H1 (cell line): Measurements from ENCODE around the gene ELMO1. TPM values are rescaled to one million over a fixed set of nuclear protein-coding genes. Genes with fewer than 3 reads are reported as not detected.

Experiments used
- CTCF ChIA-PET: fragments of 300-600 bp; sonication (Branson Sonifier 250); formaldehyde crosslinking; loops from one replicate; lab custom pipeline; 2021; ENCODE audit not compliant: partially characterized antibody; lab: Charles Lee
- POLR2A ChIA-PET: fragments of 300-600 bp; sonication (Branson Sonifier 250); formaldehyde crosslinking; loops from one replicate; lab custom pipeline; 2021; ENCODE audit warnings: inconsistent platforms; ENCODE audit not compliant: partially characterized antibody; lab: Charles Lee
- DNase-seq, 2 experiments: peaks; one replicate each; pipeline versions ENCODE4 v3.0.0 to v3.0.0-alpha.2; 2010 to 2022; ENCODE audit warnings: low spot score in 2 of 2, low read depth in 1 of 2, mixed read lengths in 1 of 2
- FAIRE-seq: peaks from 2 replicates; lab custom pipeline; 2011; peaks lifted over from hg19 to GRCh38; lab: Jason Lieb, UNC
- H2AFZ ChIP-seq: 2 replicates; pipeline ENCODE4 v1.8.1; 2012; ENCODE audit warnings: low read length, inconsistent platforms
- H2AK5ac ChIP-seq: 2 replicates; pipeline ENCODE4 v1.6.1; 2013; ENCODE audit warnings: low read depth, low read length
- H2BK120ac ChIP-seq: replicated peaks from 2 replicates; pipeline ENCODE3; 2013; ENCODE audit warnings: low read depth, low read length, inconsistent platforms
- H2BK12ac ChIP-seq: 2 replicates; pipeline ENCODE4 v1.6.1; 2013; ENCODE audit warnings: low read depth, low read length
- H2BK15ac ChIP-seq: 2 replicates; pipeline ENCODE4 v1.6.1; 2013; ENCODE audit warnings: low read length
- H2BK20ac ChIP-seq: 2 replicates; pipeline ENCODE4 v1.6.1; 2013; ENCODE audit warnings: low read length
- H2BK5ac ChIP-seq: 2 replicates; pipeline ENCODE4 v1.6.1; 2013; ENCODE audit warnings: low read depth, low read length
- H3K14ac ChIP-seq: 2 replicates; pipeline ENCODE4 v1.6.1; 2013; ENCODE audit warnings: inconsistent platforms; ENCODE audit not compliant: insufficient read length
- H3K18ac ChIP-seq: 2 replicates; pipeline ENCODE4 v1.6.1; 2013; ENCODE audit warnings: low read length; ENCODE audit errors: extremely low read depth
- H3K23ac ChIP-seq: 2 replicates; pipeline ENCODE4 v1.6.1; 2013; ENCODE audit warnings: inconsistent platforms; ENCODE audit not compliant: insufficient read length
- H3K23me2 ChIP-seq: 2 replicates; pipeline ENCODE4 v1.6.1; 2013; ENCODE audit warnings: low read depth, low read length
- H3K27ac ChIP-seq: 2 replicates; pipeline ENCODE4 v1.6.1; 2011; ENCODE audit warnings: low read depth, low read length, inconsistent platforms
- H3K27me3 ChIP-seq, 4 experiments: replicated peaks in 1 of 4; 1 replicate in 1 of 4; 2 replicates in 3 of 4; pipeline versions ENCODE4 v1.6.1 to v1.8.1; 2011 to 2013; ENCODE audit warnings: low read length in 3 of 4, mild to moderate bottlenecking in 3 of 4, inconsistent platforms in 2 of 4, mixed read lengths in 2 of 4, moderate library complexity in 1 of 4; ENCODE audit not compliant: control insufficient read depth in 3 of 4, insufficient read depth in 3 of 4; ENCODE audit errors: extremely low read depth in 1 of 4
- H3K36me3 ChIP-seq, 4 experiments: 2 replicates each; pipeline versions ENCODE4 v1.6.1 to v1.8.1; 2011 to 2013; ENCODE audit warnings: mild to moderate bottlenecking in 4 of 4, low read length in 3 of 4, moderate library complexity in 2 of 4, control low read depth in 1 of 4, inconsistent platforms in 1 of 4; ENCODE audit not compliant: insufficient read depth in 4 of 4, control insufficient read depth in 2 of 4
- H3K4ac ChIP-seq: replicated peaks from 2 replicates; pipeline ENCODE3; 2013; ENCODE audit warnings: low read length, low read depth, mixed read lengths, inconsistent platforms; ENCODE audit not compliant: insufficient read length
- H3K4me1 ChIP-seq, 4 experiments: replicated peaks in 1 of 4; 1 replicate in 1 of 4; 2 replicates in 3 of 4; pipeline versions ENCODE4 v1.6.1 to v1.8.1; 2011 to 2013; ENCODE audit warnings: low read length in 3 of 4, inconsistent platforms in 2 of 4, mixed read lengths in 1 of 4; ENCODE audit not compliant: insufficient read depth in 4 of 4, control insufficient read depth in 3 of 4
- H3K4me2 ChIP-seq, 2 experiments: 2 replicates each; pipeline versions ENCODE4 v1.6.1 to v1.8.1; 2011 to 2013; ENCODE audit warnings: low read depth in 2 of 2, low read length in 2 of 2, control low read depth in 1 of 2, inconsistent platforms in 1 of 2, mild to moderate bottlenecking in 1 of 2; ENCODE audit not compliant: insufficient read depth in 1 of 2
- H3K4me3 ChIP-seq, 4 experiments: fragments of 200-600, 300-600 bp in 1 of 4; sonication (generic), shearing (Covaris generic), sonication (Bioruptor Twin) in 1 of 4; 2 replicates each; pipeline versions ENCODE4 v1.5.1 to v1.8.1; 2011 to 2016; ENCODE audit warnings: low read length in 4 of 4, low read depth in 3 of 4, control low read depth in 2 of 4, inconsistent platforms in 2 of 4, mild to moderate bottlenecking in 2 of 4, mixed read lengths in 1 of 4, moderate library complexity in 1 of 4; ENCODE audit not compliant: insufficient read depth in 2 of 4; ENCODE audit errors: extremely low read depth in 1 of 4
- H3K56ac ChIP-seq: replicated peaks from 2 replicates; pipeline ENCODE3; 2013; ENCODE audit warnings: low read depth, mild to moderate bottlenecking, mixed read lengths, low read length, inconsistent platforms; ENCODE audit not compliant: insufficient read length
- H3K79me1 ChIP-seq: 2 replicates; pipeline ENCODE4 v1.6.1; 2013; ENCODE audit warnings: low read depth, low read length, control low read depth
- H3K79me2 ChIP-seq, 2 experiments: 2 replicates each; pipeline versions ENCODE4 v1.6.1 to v1.8.1; 2012 to 2013; ENCODE audit warnings: low read length in 2 of 2, mild to moderate bottlenecking in 2 of 2, inconsistent platforms in 1 of 2; ENCODE audit not compliant: insufficient read depth in 2 of 2, control insufficient read depth in 1 of 2
- H3K9ac ChIP-seq, 4 experiments: replicated peaks in 1 of 4; 1 replicate in 1 of 4; 2 replicates in 3 of 4; pipeline versions ENCODE4 v1.6.1 to v1.8.1; 2011 to 2013; ENCODE audit warnings: low read depth in 3 of 4, low read length in 3 of 4, control low read depth in 2 of 4, mild to moderate bottlenecking in 2 of 4, moderate library complexity in 2 of 4, inconsistent platforms in 1 of 4; ENCODE audit errors: extremely low read depth in 1 of 4
- H3K9me3 ChIP-seq, 2 experiments: 2 replicates each; pipeline versions ENCODE4 v1.6.1 to v1.8.1; 2012 to 2013; ENCODE audit warnings: mild to moderate bottlenecking in 2 of 2, moderate library complexity in 2 of 2, control low read depth in 1 of 2, inconsistent platforms in 1 of 2, low read depth in 1 of 2, low read length in 1 of 2, mixed read lengths in 1 of 2; ENCODE audit not compliant: insufficient read depth in 2 of 2
- H4K20me1 ChIP-seq, 2 experiments: replicated peaks in 1 of 2; 2 replicates each; pipeline versions ENCODE3 to v1.8.1; 2011 to 2013; ENCODE audit warnings: inconsistent platforms in 2 of 2, low read length in 2 of 2, mild to moderate bottlenecking in 1 of 2; ENCODE audit not compliant: insufficient read depth in 2 of 2, control insufficient read depth in 1 of 2
- H4K5ac ChIP-seq: 2 replicates; pipeline ENCODE4 v1.6.1; 2013; ENCODE audit warnings: low read length, low read depth, mixed read lengths, inconsistent platforms; ENCODE audit not compliant: insufficient read length
- H4K8ac ChIP-seq: 2 replicates; pipeline ENCODE4 v1.8.0; 2013; ENCODE audit warnings: mild to moderate bottlenecking, moderate library complexity, low read length, inconsistent platforms; ENCODE audit not compliant: insufficient read depth; ENCODE audit errors: extremely low read depth
- H4K91ac ChIP-seq: replicated peaks from 2 replicates; pipeline ENCODE3; 2013; ENCODE audit warnings: low read length, mixed read lengths, inconsistent platforms; ENCODE audit not compliant: insufficient read length
- CTBP2 ChIP-seq: IDR thresholded peaks from 2 replicates; pipeline ENCODE4 v1.7.0; 2011; ENCODE audit warnings: borderline replicate concordance, mild to moderate bottlenecking, moderate library complexity, mixed read lengths, low read length; ENCODE audit not compliant: insufficient read depth, insufficient read length
- FOSL1 ChIP-seq: IDR thresholded peaks from 2 replicates; pipeline ENCODE4 v1.6.1; 2011; ENCODE audit warnings: mild to moderate bottlenecking, low read depth, low read length, moderate library complexity; ENCODE audit not compliant: insufficient read depth
- KDM5A ChIP-seq: fragments of 200-600 bp; IDR thresholded peaks from 2 replicates; pipeline ENCODE4 v1.7.1; 2012; ENCODE audit warnings: mild to moderate bottlenecking, low read length, inconsistent platforms, mixed read lengths
- SIX5 ChIP-seq: IDR thresholded peaks from 2 replicates; pipeline ENCODE4 v1.6.1; 2011; ENCODE audit warnings: mild to moderate bottlenecking, low read depth, low read length
- SP4 ChIP-seq: IDR thresholded peaks from 2 replicates; pipeline ENCODE4 v1.6.1; 2012; ENCODE audit warnings: low read length, inconsistent platforms
- TEAD4 ChIP-seq: IDR thresholded peaks from 2 replicates; pipeline ENCODE4 v1.6.1; 2012; ENCODE audit warnings: low read depth, low read length, inconsistent platforms, mixed read lengths
- ZNF274 ChIP-seq: IDR thresholded peaks from 2 replicates; pipeline ENCODE4 v1.7.0; 2012; ENCODE audit warnings: low read length, borderline replicate concordance; ENCODE audit errors: extremely low read depth
- WGBS, 2 experiments: shearing (Covaris generic) in 1 of 2; methylation state at CpG; one replicate each; pipeline versions ENCODE4 v1.1.6 to v1.1.7; 2013 to 2015; ENCODE audit warnings: low lambda C conversion rate in 2 of 2, mixed read lengths in 2 of 2, inconsistent platforms in 1 of 2, low coverage in 1 of 2, missing lambda C conversion rate in 1 of 2; ENCODE audit not compliant: insufficient replicate concordance in 2 of 2, insufficient coverage in 1 of 2, insufficient read length in 1 of 2; ENCODE audit errors: extremely low coverage in 1 of 2, missing lambda C conversion rate in 1 of 2; 5-methylcytosine and 5-hydroxymethylcytosine counted together
- polyA plus RNA-seq, 7 experiments: library from polyadenylated mRNA; depleted of rRNA in 3 of 7; stranded (reverse) in 5 of 7; unstranded in 2 of 7; fragments of >200 nt in 5 of 7; fragments of 200-250 nt in 2 of 7; gene quantifications; 1 replicate in 5 of 7; 2 replicates in 1 of 7; 4 replicates in 1 of 7; pipeline versions ENCODE4 v1.2.1 to v1.2.3, GENCODE V29; 2011 to 2013; ENCODE audit warnings: missing spikeins in 2 of 7, mixed read lengths in 2 of 7
- total RNA-seq: library from RNA; stranded (reverse); fragmentation: NEBNext Ultra II Directional; extraction: Animal tissue kit (Norgen Biotek cat#: 25700); gene quantifications from 2 replicates; pipeline ENCODE4 v1.2.1, GENCODE V29; 2021
- TF ChIP-seq, protein P1 (sequence below): IDR thresholded peaks from 2 replicates; pipeline ENCODE4 v1.6.1; 2011; ENCODE audit warnings: low read length, improper control_type of control experiment

Gene ELMO1
- total and polyA plus RNA-seq, 2 of the 8 experiments (the other 6 are each of a cell fraction or from before 2014, with no cell fraction given): 18.4 to 21.0 TPM

DNA sequence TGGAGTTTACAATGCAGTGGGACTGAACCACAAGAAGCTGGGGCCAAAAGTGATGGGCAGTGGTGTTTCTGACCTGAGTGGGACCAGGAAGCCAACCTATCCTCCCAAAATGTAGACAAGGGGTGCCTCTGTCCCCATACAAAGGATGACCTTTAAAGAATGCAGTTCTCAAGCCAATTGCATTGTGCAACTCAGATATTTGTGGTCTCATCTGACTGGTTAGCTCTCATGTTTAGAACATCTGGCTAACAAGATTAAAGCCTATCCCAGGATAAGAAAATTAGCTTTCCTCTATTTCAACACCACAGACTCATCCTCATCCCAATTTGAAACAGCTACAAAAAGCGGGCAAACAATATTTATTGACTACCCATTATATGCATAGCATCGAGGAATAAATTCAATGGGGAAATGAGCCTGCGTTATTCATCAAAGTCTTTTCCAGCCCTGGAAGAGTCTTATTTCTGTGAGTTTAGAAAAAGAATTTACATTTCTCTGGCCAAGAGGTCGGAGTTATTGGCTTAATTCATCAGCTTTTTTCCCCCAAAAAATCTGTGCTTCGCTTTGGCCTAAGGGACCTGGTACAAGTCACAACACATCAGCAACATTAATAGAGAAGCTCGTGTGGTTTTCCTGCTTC lies 26.7 kb downstream of the ELMO1 start:
- Histone ChIP-seq H3K27me3 (no peaks in the 10 kb centered on the region), H3K4me1 (0 out of 7 replicates have a peak, but pooled peaks cover 0 to under 1% (median 0%) of the 10 kb centered on the region in 4 experiments), H3K4ac (no peak overlapping the region), H3K9ac (no peak overlapping the region), H3K18ac (no peak overlapping the region), H2AK5ac (no peak overlapping the region), H3K4me3 (no peak overlapping the region), H3K79me2 (peaks cover 0 to 3% of the 10 kb centered on the region in 2 experiments; a peak in 1 of 4 replicates), H3K36me3 (no peaks in the 10 kb centered on the region; a peak in 1 of 8 replicates), H2BK15ac (no peak overlapping the region), H3K23me2 (no peaks in the 10 kb centered on the region), H3K56ac (no peak overlapping the region), H2AFZ (no peak overlapping the region), H2BK120ac (no peak overlapping the region), H3K79me1 (no peaks in the 10 kb centered on the region), H3K27ac (no peak overlapping the region), H3K23ac (no peak overlapping the region), H2BK20ac (no peak overlapping the region), H4K20me1 (peaks cover 0 to 1% of the 10 kb centered on the region in 2 experiments), H4K8ac (no peak overlapping the region), H4K91ac (no peak overlapping the region), H4K5ac (no peak overlapping the region), H2BK5ac (no peak overlapping the region), H3K4me2 (no peak overlapping the region), H2BK12ac (no peak overlapping the region), H3K14ac (no peak overlapping the region), H3K9me3 (no peaks in the 10 kb centered on the region)
- FAIRE-seq (no peak), DNase-seq (no peak)
- CTCF ChIA-PET: interaction anchor here (1.3 to 2.0 kb wide), 3 partner anchors 9 to 105 kb away, joined by 3 to 4 read pairs (median 4); no protein-coding TSS in a partner anchor
- POLR2A ChIA-PET: interaction anchor here (1.0 kb wide), 1 partner anchor 273 kb away, joined by 3 read pairs; no protein-coding TSS in a partner anchor
- 74% methylated on average over 6 of the region's 6 CpGs; no CpG with 5 or more reads in 1 of the 2 experiments for WGBS, 2 experiments
- no peak for TF ChIP-seq FOSL1
- no peak for TF ChIP-seq SIX5
- no peak for TF ChIP-seq ZNF274
- TF ChIP-seq KDM5A: no peak
- TF ChIP-seq SP4: no peak
- TF ChIP-seq TEAD4: no peak
- TF ChIP-seq, protein P1, sequence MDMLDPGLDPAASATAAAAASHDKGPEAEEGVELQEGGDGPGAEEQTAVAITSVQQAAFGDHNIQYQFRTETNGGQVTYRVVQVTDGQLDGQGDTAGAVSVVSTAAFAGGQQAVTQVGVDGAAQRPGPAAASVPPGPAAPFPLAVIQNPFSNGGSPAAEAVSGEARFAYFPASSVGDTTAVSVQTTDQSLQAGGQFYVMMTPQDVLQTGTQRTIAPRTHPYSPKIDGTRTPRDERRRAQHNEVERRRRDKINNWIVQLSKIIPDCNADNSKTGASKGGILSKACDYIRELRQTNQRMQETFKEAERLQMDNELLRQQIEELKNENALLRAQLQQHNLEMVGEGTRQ: no peak
- TF ChIP-seq CTBP2: no peak
